NCI-H2196 (cell line): Measurements from ENCODE around the gene VPS54.

Experiments used
- DNase-seq: peaks from one replicate; lab custom pipeline; 2025; ENCODE audit not compliant: unreplicated experiment; lab: John Stamatoyannopoulos, UW

Gene VPS54

DNA sequence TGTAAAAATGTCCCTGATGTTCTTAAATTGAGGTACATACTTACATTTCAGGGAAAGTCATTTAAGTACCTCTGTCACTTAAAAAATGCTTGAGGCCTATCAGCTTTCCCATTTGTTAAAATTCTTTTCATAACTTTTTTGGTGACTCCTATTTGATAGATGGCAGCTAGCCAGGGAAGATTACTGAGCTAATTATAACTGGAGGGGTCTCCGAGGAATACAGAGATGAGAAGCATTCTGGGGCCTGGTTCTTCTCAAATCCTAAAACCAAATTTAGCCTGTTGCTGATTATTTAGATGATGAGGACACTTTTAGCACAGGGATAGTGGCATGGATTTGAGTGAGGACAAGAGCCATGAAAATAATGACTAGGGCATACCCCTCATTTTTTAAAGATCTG lies 172.7 kb downstream of the VPS54 start:
- no peak for DNase-seq

DNA sequence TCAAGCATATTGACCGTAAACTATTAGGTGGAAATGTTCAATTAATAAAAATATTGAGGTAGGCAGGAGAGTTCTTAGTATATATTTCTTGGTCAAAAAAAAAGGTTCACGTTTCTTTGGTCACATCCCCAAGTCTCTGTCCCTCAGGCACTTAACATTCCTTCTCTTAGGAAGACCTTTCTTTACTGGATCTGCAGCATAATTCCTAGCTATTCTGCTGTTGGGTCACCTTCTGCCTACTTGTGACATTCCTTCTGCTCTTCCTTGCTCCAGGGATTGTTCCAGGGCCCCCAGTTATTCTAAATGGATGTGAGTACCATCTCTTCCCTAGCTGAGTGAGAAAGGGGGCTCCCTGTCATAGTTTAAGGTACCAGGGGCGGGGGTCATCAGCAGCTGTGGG lies 173.4 kb downstream of the VPS54 start:
- no peak for DNase-seq

DNA sequence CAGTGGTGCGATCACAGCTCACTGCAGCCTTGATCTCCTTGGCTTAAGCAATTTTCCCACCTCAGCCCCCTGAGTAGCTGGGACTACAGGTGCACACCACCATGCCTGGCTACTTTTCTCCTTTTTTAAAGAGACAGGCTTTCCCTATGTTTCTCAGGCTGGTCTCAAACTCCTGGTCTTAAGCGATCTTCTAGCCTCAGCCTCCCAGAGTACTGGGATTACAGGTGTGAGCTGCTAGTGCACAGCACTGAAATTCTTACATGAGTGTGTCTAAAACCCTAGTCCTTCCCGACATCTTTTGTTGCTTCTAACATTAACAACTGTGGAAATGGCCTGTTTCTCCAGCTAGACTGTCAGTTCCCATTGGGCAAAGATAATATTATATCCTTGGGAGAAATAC lies 174.6 kb downstream of the VPS54 start:
- no peak for DNase-seq

DNA sequence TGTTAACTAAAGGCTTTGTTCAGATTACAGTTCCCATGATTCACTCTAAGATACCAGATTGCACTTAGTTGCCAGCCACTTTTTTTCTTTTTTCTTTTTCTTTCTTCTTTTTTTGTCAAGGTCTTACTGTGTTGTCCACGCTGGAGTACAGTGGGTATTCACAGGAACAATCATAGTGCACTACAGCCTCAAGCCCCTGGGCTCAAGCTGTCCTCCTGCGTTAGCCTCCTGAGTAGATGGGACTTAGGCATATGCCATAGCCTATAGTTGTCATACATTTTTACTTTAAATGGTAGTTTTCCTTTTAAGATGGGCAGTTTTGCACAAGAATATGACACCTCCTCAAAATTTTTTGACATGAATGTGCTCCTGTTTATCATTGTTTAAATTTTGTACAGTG lies 175.4 kb downstream of the VPS54 start:
- no peak for DNase-seq

DNA sequence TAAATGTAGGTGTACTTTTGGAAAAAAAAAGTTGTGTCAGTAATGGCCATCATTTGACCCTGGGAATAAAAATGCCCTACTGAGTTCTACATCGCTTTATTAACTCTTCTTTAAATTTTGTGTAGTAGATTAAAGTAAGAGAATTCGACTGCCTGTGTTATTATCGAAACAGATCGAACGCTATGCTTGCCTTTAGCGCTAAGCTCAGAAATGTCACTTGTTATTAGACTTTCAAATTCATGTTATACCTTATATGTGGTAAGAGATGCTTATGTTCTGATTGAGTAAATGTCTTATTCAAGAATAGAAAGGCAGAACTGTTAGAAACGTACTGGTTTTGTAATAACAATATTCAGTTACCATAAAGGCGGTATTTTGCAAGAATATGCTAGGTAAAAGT lies 176.1 kb downstream of the VPS54 start:
- no peak for DNase-seq

DNA sequence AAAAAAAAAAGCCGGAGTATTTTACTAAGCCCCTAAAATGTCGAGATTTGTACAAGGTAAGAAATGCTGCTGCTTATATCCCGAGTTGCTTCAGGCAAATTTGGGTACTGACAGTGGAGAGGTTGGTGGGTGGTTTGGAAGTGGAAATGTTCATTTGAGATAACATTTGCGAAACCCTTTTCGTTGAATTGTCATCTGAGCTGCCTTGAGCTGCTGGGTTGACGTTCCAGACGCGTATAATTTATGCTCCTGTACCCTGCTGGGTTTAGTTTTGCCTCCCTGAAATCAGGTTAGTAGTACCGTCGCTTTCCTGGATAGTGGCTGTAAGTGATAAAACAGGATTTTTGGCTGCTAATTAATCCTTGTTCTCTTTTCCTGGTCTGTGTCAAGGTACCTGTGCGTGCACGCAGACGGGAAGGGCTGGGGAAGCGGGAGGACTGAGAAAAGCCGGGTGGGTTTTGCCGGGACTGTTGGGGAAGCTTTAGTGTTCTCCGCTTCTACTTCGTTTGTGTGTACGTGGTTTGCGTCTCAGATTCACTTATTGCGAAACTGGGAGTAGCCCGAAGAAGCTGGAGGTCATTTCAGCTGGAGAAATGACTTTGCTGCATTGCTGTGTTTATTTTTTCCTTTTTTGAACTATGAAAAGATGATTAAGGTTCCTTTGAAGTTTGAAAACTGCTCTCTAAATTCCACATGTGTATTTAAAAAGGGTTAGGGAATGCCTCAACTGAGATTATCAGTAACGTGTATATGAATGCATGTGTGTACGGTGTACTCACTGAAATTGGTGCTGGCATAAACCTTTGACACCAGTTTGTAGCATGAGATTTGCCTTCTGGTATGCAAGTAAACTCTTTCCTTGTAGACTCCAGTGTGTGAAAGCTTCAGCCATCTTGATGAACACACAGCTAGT lies 176.8 kb downstream of the VPS54 start:
- DNase-seq, result no peak
